HCT116 (cell line): ENCODE data around the gene PSMB9.

Experiments used
- SRF ChIP-seq: IDR thresholded peaks from 2 replicates; pipeline ENCODE4 v1.6.1; 2012; ENCODE audit warnings: low read depth
- TF ChIP-seq, protein P1 (sequence below), 3 experiments: fragments of 200-600 bp in 1 of 3; sonication (generic) in 1 of 3; IDR thresholded peaks in 2 of 3; conservative IDR thresholded peaks in 1 of 3; 2 replicates each; pipeline ENCODE4 v1.5.1; 2012 to 2017; ENCODE audit warnings: low read depth in 2 of 3, low read length in 2 of 3, antibody characterized with exemption in 1 of 3, borderline replicate concordance in 1 of 3, control low read depth in 1 of 3, mild to moderate bottlenecking in 1 of 3, mixed read lengths in 1 of 3, mixed run types in 1 of 3, moderate library complexity in 1 of 3; ENCODE audit not compliant: insufficient read depth in 1 of 3
- TF ChIP-seq, protein P2 (sequence below): IDR thresholded peaks from 2 replicates; pipeline ENCODE4 v1.6.1; 2012; ENCODE audit warnings: low read depth

DNA sequence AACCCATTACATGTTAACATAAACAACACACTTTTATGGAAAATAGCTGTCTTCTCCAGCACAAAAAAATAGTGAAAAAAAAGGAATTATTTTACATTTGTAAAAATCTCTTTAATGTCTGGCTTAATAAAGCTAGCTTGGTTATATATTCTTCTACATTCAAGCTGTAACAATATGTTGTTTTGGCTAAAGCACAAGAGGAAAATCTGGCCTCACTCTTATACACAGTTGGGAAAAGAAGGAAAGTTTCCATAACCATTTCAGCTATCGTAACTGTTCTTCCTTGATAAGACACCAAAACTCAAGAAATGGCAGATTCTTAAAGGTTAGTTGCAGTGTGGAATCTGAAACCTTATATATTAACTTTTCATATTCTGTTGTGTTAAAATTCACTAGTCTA lies 44.8 kb upstream of the PSMB9 start:
- TF ChIP-seq, protein P1, sequence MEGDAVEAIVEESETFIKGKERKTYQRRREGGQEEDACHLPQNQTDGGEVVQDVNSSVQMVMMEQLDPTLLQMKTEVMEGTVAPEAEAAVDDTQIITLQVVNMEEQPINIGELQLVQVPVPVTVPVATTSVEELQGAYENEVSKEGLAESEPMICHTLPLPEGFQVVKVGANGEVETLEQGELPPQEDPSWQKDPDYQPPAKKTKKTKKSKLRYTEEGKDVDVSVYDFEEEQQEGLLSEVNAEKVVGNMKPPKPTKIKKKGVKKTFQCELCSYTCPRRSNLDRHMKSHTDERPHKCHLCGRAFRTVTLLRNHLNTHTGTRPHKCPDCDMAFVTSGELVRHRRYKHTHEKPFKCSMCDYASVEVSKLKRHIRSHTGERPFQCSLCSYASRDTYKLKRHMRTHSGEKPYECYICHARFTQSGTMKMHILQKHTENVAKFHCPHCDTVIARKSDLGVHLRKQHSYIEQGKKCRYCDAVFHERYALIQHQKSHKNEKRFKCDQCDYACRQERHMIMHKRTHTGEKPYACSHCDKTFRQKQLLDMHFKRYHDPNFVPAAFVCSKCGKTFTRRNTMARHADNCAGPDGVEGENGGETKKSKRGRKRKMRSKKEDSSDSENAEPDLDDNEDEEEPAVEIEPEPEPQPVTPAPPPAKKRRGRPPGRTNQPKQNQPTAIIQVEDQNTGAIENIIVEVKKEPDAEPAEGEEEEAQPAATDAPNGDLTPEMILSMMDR (IDR thresholded peaks at IDR 0.05 in 2 of 3, conservative IDR thresholded peaks at IDR 0.05 in 1 of 3; ENCODE audit: borderline replicate concordance in 1 of 3, insufficient read depth in 1 of 3, low read depth in 2 of 3, low read length in 2 of 3), result no peak
- TF ChIP-seq SRF, result no peak
- TF ChIP-seq, protein P2, sequence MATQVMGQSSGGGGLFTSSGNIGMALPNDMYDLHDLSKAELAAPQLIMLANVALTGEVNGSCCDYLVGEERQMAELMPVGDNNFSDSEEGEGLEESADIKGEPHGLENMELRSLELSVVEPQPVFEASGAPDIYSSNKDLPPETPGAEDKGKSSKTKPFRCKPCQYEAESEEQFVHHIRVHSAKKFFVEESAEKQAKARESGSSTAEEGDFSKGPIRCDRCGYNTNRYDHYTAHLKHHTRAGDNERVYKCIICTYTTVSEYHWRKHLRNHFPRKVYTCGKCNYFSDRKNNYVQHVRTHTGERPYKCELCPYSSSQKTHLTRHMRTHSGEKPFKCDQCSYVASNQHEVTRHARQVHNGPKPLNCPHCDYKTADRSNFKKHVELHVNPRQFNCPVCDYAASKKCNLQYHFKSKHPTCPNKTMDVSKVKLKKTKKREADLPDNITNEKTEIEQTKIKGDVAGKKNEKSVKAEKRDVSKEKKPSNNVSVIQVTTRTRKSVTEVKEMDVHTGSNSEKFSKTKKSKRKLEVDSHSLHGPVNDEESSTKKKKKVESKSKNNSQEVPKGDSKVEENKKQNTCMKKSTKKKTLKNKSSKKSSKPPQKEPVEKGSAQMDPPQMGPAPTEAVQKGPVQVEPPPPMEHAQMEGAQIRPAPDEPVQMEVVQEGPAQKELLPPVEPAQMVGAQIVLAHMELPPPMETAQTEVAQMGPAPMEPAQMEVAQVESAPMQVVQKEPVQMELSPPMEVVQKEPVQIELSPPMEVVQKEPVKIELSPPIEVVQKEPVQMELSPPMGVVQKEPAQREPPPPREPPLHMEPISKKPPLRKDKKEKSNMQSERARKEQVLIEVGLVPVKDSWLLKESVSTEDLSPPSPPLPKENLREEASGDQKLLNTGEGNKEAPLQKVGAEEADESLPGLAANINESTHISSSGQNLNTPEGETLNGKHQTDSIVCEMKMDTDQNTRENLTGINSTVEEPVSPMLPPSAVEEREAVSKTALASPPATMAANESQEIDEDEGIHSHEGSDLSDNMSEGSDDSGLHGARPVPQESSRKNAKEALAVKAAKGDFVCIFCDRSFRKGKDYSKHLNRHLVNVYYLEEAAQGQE, result no peak
